RWPE1 (cell line): Measurements from ENCODE around the gene CHRM4.

Experiments
- CTCF ChIA-PET: fragments of 350-600 bp; sonication (Branson Sonifier 250); formaldehyde crosslinking; extraction: SDS; loops from one replicate; lab custom pipeline; 2021; lab: Yijun Ruan, JAX
- POLR2A ChIA-PET: fragments of 400-600 bp; formaldehyde crosslinking; extraction: SDS; loops from one replicate; lab custom pipeline; 2020; ENCODE audit warnings: antibody characterized with exemption; ENCODE audit not compliant: low non-redundant PET; lab: Yijun Ruan, JAX
- DNase-seq: peaks from one replicate; pipeline ENCODE4 v3.0.0; 2012; ENCODE audit warnings: low spot score
- H3K27ac ChIP-seq: fragments of 450-650 bp; 2 replicates; pipeline ENCODE4 v1.5.1; 2017
- CTCF ChIP-seq: fragments of 450-650 bp; conservative IDR thresholded peaks from 2 replicates; pipeline ENCODE4 v1.5.1; 2017; ENCODE audit warnings: low read depth, mild to moderate bottlenecking

Gene CHRM4

GRCh38 chr11:46343520-46343919 is 48.1 kb downstream of the CHRM4 start:
- ChIA-PET CTCF (interaction anchor here (0.6 to 1.1 kb wide), 2 partner anchors 65 to 206 kb away, joined by 3 to 4 read pairs; no protein-coding TSS in a partner anchor), POLR2A (interaction anchor here (0.7 kb wide), 1 partner anchor 38 kb away, joined by 6 read pairs; no protein-coding TSS in a partner anchor)
- TF ChIP-seq CTCF, result no peak
- H3K27ac ChIP-seq, result no peak overlapping the region
- DNase-seq, result no peak

GRCh38 chr11:46342239-46342638 is 49.3 kb downstream of the CHRM4 start:
- no peak for DNase-seq
- H3K27ac ChIP-seq, result peak overlapping the region; percentile 16; the same call in 1 of the 2 replicates
- no peak for TF ChIP-seq CTCF
- ChIA-PET POLR2A (no interaction called here), CTCF (interaction anchor here (0.5 to 0.7 kb wide), 2 partner anchors 362 to 470 kb away, joined by 3 read pairs; no protein-coding TSS in a partner anchor)

GRCh38 chr11:46341454-46341853 is 50.1 kb downstream of the CHRM4 start:
- ChIA-PET CTCF (no interaction called here), POLR2A (no interaction called here)
- DNase-seq, result no peak
- no peak for TF ChIP-seq CTCF
- no peak overlapping the region for H3K27ac ChIP-seq

GRCh38 chr11:46339816-46340215 is 51.8 kb downstream of the CHRM4 start:
- ChIA-PET POLR2A (interaction anchor here (0.8 kb wide), 1 partner anchor 96 kb away, joined by 3 read pairs; no protein-coding TSS in a partner anchor), CTCF (interaction anchor here (0.5 to 1.2 kb wide), 2 partner anchors 100 to 161 kb away, joined by 3 read pairs; no protein-coding TSS in a partner anchor)
- TF ChIP-seq CTCF, result no peak
- H3K27ac ChIP-seq, result peak overlapping the region; percentile 40
- no peak for DNase-seq

GRCh38 chr11:46338988-46339666 is 52.4 kb downstream of the CHRM4 start:
- peak overlapping the region; percentile 40 for H3K27ac ChIP-seq
- no peak for DNase-seq
- no peak for TF ChIP-seq CTCF
- CTCF ChIA-PET, result interaction anchor here (0.5 to 1.2 kb wide), 3 partner anchors 8 to 231 kb away, joined by 3 to 7 read pairs (median 3); partner anchors contain the start of gene DGKZ
- POLR2A ChIA-PET, result no interaction called here

GRCh38 chr11:46338636-46338987 is 53.0 kb downstream of the CHRM4 start:
- ChIA-PET POLR2A (no interaction called here), CTCF (interaction anchor here (1.2 kb wide), 1 partner anchor 99 kb away, joined by 3 read pairs; no protein-coding TSS in a partner anchor)
- no peak for TF ChIP-seq CTCF
- peak overlapping the region; percentile 40 for H3K27ac ChIP-seq
- DNase-seq, result no peak
